HG02973 (cell line): ENCODE measurements around the gene CACNG8.

Experiments
- ATAC-seq: cut with Tn5 transposase; IDR thresholded peaks from one replicate; pipeline ENCODE4 v1.9.1; 2021; ENCODE audit warnings: moderate library complexity; ENCODE audit not compliant: unreplicated experiment

CACNG8 gene

DNA sequence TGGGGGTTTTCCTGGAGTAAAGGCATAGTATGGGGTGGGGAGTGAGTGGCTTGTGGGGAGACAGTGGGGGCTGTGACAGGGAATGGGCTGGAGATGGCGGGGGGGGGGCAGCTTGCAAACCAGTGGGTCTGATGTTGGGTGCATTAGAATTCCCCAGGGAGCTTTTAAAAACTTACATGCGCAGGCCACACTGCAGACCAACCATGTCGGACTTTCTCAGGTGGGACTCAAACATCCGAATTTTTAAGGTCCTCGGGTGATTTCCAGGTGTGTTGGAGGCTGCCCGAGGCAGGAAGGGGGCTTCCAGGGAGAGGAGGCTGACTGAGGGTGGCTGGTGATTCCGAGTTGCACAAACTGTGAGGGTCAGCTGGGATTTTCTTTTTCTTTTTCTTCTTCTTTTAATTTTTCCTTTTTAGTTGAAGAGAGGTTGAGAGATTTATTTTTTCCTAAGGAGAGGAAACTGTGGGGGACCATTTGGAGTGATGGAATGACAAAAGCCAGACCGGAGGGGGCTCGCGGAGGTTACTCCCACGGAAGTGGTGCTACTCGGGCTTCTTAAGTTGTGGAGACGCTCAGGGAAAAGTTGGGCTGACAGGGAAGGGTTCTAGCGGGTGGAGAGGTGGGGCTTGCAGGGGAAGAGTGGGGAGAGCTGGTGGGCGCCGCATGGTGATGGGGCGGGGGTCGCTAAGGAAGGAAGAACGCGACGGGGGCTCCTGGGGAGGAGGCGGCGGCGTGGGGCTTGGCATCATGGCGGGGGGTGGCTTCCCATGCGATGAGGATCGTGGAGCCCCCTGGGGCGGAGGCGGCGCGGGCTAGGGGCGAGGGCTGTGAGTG lies 997 bp upstream of the CACNG8 start:
- no peak for ATAC-seq

DNA sequence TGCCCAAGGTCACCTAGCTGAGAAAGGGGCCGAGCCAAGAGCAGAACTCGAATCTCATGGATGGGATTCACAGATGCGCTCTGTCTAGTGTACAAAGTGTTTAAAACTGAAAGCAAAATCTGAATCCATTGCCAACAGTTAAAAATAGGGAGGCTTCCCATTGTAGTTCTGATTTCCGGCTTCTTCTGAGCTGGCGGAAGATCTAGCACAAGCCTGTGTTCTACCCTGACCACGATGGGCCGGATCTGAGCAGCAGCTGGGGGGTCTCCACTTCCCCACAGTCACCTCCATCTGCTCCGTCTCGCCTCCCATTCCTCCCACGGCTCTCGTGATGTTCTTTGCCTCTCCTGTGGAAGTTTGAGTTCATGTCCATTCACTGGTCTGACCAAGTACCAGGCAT lies 2.4 kb downstream of the CACNG8 start:
- no peak for ATAC-seq

DNA sequence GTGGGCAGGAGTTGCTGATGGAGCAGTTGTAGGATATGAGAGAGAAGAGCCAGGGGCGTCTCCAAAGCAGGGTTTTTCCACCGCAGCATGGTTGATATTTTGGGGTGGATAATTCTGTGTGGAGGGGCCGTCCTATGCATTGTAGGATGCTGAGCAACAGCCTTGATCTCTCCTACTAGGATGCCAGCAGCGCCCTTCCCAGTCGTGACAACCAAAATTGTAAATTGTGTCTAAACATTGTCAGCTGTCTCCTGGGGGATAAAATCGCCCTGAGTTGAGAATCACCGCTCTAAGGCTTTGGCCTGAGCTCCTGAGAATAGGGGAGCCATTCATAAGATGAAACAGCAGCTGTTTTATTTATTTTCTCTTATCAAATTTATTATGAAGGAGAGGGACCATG lies 4.2 kb downstream of the CACNG8 start:
- no peak for ATAC-seq

DNA sequence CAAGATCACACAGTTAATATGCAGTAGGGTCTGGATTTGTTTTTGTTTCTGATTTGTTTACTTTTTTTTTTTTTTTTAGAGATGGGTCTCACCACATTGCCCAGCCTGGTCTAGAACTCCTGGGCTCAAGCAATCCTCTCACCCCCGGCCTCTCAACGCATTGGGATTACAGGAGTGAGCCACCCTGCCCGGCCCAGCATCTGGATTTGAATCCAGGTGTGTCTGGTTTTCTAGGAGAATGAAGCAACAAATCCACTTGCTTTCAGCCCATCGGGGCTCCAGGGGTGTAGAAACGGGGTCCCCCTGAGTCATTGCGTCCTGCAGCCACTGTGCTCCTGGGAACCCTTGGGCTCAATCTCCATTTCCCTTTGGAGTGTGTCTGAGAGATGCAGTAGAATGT lies 6.6 kb downstream of the CACNG8 start:
- ATAC-seq, result no peak

DNA sequence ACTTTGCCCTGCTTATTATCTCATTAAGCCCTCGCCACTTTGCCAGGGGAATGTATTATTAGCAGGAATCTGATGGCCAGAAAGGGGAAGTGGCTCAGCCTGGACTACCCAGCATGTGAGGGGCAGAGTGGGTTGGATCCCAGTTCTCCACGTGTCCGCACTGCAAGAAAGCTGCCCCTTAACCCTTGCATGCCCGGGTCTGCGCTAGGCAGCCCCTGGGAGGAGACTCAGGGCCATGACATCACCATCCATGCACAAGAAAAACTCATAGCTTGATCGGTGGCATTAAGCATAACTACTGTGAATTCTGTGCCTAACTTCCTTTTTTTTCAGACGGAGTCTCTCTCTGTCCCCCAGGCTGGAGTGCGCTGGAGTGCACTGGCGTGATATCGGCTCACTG lies 8.9 kb downstream of the CACNG8 start:
- no peak for ATAC-seq

DNA sequence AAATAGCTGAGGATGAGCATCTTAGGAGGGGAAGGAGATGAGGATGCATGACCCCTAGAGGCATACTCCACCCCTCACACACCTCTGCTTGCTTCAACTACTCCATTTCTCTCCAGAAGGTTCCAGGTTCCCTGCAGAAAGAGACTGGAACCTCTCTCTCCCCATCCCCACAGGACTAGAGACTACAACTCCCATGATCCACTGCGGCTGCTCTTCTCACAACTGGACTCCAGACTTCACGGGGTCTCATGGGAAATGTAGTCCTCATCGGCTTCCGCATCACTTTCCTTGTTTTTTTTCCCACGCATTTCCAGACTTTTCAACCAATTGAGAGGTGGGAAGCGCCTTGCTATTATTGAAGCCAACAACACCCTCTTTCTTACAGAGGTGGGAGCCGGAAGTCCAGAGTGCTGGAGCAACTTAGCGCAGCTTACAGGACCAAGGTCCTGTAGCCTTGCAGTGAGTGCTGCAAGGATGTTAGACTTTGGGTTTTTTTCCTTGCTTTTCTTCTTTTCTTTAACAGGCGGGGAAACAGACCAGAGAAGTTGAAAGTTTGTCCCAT lies 14.8 kb downstream of the CACNG8 start:
- ATAC-seq, result no peak

DNA sequence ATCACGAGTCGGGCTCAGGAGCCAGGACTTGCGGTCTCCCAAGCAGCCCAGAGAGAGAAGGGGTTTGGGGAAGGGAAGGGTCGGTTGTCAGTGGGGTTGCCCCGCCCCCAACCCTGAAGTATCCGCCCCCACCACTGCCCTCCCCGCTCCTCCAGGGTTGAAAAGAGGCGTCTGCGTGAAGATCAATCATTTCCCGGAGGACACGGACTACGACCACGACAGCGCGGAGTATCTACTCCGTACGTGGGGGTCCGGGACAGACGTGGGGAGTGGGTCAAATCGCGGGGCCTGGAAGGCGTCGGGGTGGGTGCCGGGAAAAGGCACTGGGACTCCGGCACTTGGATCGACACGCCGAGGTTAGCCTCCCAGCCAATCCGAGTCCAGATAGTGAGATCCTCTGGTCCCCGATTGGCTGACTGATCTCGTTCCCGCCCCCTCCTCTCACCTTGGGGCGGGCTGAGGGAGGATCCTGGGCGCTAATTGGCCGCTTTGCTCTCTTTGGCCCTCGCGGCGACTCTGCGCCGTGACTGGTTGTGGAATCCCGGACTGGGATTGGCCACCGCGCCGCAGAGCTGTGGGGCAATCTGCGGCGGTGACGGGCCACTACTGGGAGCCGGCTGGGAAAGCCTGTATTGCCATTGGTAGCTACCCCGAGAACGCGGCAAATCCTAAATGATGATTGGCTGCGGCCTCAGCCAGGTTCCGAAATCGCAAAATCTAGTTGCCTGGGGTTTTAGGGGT lies 15.4 kb downstream of the CACNG8 start:
- no peak for ATAC-seq

DNA sequence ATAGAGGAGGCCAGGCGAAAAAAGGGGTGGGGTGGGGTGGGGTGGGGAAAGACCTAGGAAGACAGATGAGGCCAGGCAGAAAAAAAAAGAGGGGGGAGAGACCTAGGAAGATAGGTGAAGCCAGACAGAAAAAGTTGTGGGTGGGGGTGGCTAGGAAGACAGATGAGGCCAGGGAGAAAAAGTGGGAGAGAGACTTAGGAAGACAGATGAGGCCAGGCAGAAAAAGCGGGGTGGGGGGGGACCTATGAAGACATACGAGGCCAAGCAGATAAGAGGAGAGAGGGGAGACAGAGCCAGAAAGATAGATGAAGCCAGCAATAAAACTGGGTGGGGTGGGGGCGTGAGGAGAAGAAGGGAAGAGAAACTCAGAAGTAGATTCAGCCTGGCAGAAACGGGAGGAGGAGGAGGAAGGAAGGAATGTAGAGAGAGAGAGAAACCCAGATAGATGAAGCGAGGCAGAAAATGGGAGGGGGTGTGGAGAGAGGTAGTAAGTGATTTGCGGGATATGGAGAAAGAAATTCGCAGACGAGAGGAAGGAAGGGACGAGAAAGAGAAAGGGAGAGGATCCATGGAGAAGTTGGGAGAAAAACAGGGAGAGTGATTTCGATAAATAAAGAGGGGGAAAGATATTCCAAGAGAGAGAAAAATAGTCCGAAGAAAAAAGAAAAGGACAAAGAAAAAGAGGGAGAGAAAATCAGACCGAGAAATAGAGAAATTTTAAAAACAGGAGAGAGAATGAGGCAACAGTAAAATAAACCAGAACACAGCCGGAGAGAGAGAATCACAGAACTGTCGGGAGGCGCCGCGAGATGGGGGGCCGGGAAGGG lies 16.5 kb downstream of the CACNG8 start:
- ATAC-seq, result no peak

DNA sequence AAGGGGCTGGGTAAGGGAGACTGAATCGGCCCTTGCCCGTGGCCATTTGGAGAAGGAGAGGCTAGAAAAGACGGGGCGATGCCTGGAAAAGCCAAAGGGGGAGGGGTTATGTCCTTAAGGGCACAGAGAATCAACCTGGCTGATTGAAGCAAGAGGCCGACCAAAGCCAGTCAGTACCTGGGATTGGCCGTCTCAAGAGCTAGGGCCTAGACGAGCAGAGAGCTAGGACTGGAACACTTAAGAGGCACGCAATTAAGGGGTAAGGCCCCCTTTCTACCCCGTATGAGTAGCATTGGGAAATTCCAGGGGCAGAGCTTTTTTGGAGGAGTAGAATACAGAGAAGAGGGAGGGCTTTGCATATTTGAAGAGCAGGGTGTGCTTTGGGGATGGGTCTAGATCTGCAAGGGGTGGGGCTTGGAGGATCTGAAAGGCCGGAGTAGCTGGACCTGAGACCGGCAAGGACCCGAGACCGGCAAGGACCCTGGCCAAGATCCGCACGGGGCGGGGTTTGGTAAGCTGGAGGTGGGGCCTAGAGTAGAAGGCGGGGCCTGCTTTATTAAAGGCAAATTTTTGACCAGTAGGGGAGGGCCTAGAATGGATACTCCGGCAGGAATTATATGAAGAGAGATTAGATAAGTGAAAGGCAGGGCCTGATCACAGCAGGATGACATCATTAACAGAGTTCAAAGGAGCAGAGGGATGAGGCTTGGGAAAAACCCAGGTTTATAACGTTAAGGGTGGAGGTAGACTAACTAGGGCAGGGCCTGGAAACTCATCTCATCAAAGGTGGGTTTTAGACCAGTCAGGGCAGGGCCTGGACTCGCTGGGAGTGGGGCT lies 18.0 kb downstream of the CACNG8 start:
- ATAC-seq, result no peak

DNA sequence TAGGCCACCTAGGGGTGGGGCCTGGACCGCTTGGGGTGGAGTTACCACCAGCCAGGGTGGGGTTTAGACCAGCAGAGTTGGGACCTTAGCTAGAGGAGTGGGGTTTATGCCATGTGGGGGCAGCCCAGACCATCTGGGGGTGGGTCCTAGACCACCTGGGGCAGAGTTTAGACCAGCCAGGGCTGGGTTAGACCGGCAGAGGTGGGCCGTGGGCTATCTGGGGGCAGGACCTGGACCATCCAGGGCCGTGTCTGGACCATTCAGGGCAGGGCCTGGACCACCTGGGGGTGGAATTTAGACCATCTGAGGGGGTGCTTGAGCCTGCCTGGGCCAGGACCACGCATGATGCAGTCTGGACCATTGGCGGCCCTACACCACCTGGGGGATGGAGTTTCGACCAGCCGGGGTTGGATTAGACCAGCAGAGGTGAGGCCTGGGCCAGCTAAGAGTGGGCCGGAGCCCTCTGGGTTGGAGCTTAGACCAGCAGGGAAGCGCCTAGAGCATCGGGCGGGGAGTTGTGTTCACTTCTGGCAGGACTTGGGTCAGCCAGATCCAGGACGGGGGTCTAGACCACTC lies 18.7 kb downstream of the CACNG8 start:
- ATAC-seq, result no peak

DNA sequence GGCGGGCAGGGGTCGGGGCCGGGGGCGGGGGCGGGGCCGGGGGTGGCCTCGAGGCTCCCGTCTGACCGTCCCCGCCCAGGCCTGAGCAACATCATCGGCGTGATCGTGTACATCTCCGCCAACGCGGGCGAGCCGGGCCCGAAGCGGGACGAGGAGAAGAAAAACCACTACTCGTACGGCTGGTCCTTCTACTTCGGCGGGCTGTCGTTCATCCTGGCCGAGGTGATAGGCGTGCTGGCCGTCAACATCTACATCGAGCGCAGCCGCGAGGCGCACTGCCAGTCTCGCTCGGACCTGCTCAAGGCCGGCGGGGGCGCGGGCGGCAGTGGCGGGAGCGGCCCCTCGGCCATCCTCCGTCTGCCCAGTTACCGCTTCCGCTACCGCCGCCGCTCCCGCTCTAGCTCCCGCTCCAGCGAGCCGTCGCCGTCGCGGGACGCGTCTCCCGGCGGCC lies 19.3 kb downstream of the CACNG8 start:
- ATAC-seq, result no peak

DNA sequence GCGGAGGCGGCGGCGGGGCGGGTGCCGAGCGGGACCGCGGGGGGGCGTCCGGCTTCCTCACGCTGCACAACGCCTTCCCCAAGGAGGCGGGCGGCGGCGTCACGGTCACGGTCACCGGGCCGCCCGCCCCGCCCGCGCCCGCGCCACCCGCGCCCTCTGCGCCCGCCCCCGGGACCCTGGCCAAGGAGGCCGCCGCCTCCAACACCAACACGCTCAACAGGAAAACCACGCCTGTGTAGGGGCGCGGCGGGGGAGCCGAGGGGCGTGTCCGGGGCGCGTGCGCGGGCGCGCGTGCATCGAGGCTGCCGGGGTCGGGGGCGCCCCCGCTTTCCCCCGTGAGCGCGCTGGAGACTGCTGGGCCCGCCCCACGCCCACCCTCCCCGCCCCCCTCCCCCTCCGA lies 19.9 kb downstream of the CACNG8 start:
- no peak for ATAC-seq

DNA sequence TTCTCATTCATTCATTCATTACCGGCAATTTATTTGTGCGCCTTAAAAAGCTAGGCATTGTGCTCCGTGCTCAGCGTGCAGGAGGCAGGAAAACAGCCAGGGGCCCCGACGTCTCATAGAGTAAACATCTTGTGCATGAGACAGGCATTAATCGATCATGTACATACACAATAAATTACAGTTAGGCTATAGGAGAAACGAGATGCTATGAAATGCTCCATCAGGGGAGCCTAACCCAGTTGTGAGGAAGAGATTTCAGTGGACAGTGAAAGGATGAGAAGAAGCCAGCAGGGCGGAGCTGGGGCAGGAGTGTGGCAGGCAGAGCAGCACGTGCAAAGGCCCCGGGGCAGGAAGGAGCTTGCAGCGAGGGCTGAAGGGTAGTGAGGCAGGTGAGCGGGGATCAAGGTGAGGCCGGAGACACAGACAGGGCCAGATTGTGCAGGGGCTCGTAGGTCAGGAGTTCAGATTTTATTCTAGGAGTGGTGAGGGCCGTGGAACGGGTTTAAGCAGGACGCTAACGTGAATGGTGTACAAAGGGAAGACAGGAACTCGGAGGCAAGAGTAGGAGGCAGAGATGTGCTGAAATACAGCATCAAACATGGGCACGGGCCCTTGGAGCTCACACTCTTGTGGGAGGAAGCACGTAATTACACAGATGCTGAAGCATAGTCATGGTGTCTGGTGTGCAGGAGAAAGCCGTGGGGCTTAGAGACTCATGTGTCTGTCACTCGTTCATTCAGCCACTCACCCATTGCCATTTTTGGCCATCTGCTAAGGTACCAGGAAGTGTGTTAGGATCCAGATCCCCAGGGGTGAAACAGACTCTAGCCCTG lies 20.9 kb downstream of the CACNG8 start:
- ATAC-seq, result no peak

DNA sequence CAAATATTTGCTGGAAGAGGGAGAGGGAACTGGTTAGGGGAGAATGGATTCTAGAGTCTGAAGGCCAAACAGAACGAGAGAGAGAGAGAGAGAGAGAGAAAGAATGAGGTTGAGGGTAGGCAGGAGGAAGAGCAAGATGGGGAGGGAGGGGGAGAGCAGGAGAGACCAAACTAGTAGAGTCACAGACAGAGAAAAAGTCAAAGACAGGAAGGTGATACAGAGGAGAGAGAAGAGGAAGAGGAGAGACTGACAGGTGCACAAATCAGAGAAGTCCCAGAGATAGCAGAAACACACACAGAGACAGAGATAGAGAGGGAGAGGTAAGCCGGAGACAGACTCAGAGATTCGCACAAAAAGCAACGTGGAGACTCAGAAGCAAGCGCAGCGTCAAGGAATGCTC lies 23.1 kb downstream of the CACNG8 start:
- ATAC-seq, result no peak

DNA sequence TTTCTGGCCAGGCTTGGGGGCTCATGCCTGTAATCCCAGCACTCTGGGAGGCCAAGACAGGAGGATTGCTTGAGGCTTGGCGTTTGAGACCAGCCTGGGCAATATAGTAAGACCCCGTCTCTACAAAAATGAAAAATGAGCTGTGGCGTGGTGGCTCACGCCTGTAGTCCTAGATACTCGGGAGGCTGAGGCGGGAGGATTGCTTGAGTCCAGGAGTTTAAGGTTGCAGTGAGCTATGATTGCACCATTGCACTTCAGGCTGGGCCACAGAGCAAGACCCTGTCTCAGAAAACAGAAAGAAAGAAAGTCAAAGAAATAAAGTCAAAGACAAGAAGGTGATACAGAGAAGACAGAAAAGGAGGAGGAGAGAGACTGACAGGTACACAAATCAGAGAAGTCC lies 26.2 kb downstream of the CACNG8 start:
- no peak for ATAC-seq

DNA sequence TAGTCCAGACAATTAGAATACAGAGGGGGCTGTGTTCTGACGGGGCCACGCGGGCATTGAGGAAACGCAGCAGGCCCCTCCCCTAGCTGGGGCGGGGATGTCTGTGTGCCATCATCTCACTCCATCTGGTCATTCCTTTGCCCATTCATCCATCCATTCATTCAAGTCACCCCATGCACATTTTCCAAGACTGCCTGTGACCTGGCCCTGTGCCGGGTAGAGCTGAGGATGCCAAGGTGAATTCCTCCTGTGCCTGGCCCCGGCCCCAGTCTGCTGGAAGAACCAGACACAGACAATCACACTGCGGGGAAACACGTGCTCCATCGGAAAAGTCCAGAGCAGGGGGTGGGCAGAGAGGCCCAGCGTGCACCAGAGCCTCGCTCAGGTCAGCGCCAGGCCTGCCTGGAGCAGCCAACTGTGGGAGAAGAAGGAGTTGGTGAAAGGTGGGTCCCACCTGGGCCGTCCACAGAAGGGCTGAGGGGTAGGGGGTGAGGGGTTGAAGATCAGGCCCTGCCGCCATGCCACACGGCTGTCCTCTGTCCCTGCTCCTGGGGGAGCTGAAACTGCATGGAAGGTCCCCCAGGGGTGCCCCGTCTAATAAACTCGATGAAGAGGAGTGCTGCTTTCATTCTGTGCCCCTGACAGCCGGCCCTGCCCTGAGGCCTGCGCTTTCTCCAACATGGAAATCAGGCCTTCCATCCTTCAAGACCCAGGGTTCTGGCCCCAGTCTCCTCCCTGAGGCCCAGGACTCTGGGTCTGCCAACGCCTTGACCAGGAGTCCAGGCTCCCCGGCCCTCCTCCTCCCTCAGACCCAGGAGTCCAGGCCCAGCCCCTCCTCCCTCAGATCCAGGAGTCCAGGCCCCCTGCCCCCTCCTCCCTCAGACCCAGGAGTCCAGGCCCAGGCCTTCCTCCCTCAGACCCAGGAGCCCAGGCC lies 27.1 kb downstream of the CACNG8 start:
- ATAC-seq, result no peak

DNA sequence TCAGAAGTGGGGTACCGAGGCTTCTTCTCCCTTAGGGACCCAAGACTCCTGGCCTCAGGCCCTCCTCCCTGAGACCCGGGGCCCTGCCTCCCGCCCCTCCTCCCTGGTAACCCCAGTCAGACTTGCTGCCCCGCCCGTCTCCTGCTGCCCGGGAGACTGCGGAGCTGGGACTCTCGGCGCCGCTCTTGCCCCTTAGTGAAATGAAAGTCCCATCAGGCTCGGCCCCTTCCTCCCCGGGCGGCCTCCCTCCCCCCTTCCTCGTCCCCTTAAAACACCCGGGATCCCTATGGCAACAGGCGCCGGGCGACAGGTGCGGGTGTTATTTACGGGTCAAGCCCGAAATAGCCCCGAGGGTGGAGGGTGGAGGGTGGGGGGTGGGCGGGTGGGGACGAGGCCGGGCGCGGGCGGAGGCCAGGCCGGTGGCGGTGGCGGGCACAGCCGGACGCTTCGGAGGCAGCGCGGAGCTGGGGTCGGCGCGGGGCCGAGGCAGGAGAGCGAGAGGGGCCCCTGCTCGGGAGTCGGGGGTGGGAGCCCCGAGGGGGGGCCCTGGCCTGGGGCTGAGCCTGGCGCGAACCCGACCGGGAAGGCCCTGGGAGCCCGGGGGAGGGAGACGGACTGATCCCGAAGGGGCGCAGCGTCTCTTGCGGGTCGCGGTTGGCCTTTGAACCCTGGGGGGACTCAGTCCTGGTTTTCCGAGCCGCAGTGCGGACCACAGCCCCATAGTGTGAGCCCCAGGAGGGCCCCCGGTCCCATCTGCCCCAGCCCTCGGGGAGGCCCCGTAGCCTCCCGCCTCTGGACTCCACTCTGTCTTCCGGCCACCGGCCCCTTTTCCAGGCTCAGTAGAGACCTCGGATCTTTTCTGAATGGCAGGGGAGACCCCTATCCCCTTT lies 28.7 kb downstream of the CACNG8 start, which contains the start of gene CACNG6:
TSS of gene CACNG6 (plus strand) at position 414 of the 890 bp plus-strand sequence. CDS start 1,241 bp downstream, outside the sequence.
- ATAC-seq, result no peak
